Lower leg skin (tissue), 3 donors: ENCODE measurements around the gene PQBP1.

Experiments used
- POLR2A ChIP-seq, 2 donors: fragments of 450-650 bp; IDR thresholded peaks; one replicate each; pipeline ENCODE4 v1.6.1; 2016 to 2017; ENCODE audit warnings: antibody characterized with exemption in 2 of 2, mild to moderate bottlenecking in 1 of 2, moderate library complexity in 1 of 2
- TF ChIP-seq, protein P1 (sequence below), 3 donors: fragments of 450-650 bp; IDR thresholded peaks; one replicate each; pipeline ENCODE4 v1.5.1; 2016; ENCODE audit warnings: antibody characterized with exemption in 3 of 3, mild to moderate bottlenecking in 3 of 3, moderate library complexity in 2 of 3

DNA sequence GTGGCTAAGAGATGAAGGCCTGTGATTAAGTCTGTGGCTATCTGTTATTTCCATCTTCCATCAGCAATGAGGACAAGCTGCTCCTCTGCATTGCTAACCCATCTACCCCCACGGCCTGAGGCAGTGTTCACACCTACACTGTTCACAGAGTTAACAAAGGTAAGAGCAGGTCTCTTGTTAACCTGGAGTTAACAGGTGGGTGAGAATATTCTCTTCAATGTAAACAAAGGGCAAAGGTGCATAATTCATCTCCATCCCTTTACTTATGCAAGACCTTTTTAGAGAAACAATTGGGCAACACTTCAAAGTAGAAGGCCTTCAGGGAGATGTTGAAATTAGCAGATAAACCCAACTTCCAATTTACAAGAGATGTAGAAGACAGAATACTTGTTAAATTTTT, 10.9 kb downstream of the PQBP1 start:
- TF ChIP-seq, protein P1, sequence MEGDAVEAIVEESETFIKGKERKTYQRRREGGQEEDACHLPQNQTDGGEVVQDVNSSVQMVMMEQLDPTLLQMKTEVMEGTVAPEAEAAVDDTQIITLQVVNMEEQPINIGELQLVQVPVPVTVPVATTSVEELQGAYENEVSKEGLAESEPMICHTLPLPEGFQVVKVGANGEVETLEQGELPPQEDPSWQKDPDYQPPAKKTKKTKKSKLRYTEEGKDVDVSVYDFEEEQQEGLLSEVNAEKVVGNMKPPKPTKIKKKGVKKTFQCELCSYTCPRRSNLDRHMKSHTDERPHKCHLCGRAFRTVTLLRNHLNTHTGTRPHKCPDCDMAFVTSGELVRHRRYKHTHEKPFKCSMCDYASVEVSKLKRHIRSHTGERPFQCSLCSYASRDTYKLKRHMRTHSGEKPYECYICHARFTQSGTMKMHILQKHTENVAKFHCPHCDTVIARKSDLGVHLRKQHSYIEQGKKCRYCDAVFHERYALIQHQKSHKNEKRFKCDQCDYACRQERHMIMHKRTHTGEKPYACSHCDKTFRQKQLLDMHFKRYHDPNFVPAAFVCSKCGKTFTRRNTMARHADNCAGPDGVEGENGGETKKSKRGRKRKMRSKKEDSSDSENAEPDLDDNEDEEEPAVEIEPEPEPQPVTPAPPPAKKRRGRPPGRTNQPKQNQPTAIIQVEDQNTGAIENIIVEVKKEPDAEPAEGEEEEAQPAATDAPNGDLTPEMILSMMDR (IDR thresholded peaks at IDR 0.05): no peak
- TF ChIP-seq POLR2A (IDR thresholded peaks at IDR 0.05): no peak
